GM18870 (cell line): ENCODE results near the gene EML4.
"Not testable (repeated sequence)": the region's sequence is repeated elsewhere in the genome, so short reads cannot be mapped to it uniquely, and the experiment has no call there.

Experiments used
- ATAC-seq: cut with Tn5 transposase; IDR thresholded peaks from one replicate; pipeline ENCODE4 v1.9.1; 2021; ENCODE audit warnings: moderate library complexity; ENCODE audit not compliant: unreplicated experiment

Gene EML4

GRCh38 chr2:42169100-42169873 is at the start of gene EML4:
EML4 (plus strand) TSS chr2:42169353; CDS start chr2:42169612, 259 bp downstream.
- ATAC-seq = peak; percentile 69

GRCh38 chr2:42123426-42123825 is 45.7 kb upstream of the EML4 start:
- no peak for ATAC-seq

- ATAC-seq = peak; percentile 70
These were observed 45.0 kb upstream of the EML4 start for GRCh38 chr2:42124011-42124785.

- no peak for ATAC-seq
These were observed 43.1 kb upstream of the EML4 start for GRCh38 chr2:42125841-42126594.

GRCh38 chr2:42126873-42127272 is 42.3 kb upstream of the EML4 start:
- not testable (repeated sequence) for ATAC-seq

GRCh38 chr2:42127425-42128424 is 41.4 kb upstream of the EML4 start:
- peak; percentile 59 for ATAC-seq

GRCh38 chr2:42128721-42129486 is 40.2 kb upstream of the EML4 start:
- peak; percentile 29 for ATAC-seq

- ATAC-seq = no peak
These were observed 39.7 kb upstream of the EML4 start for GRCh38 chr2:42129487-42129852.

- no peak for ATAC-seq
These were observed 39.2 kb upstream of the EML4 start for GRCh38 chr2:42129947-42130346.

- ATAC-seq = not testable (repeated sequence)
These were observed 38.3 kb upstream of the EML4 start for GRCh38 chr2:42130858-42131257.

GRCh38 chr2:42132191-42132965 is 36.8 kb upstream of the EML4 start:
- ATAC-seq = no peak

- peak; percentile 75 for ATAC-seq
These were observed 36.0 kb upstream of the EML4 start for GRCh38 chr2:42132966-42133641.

GRCh38 chr2:42133771-42134195 is 35.4 kb upstream of the EML4 start:
- no peak for ATAC-seq

GRCh38 chr2:42134401-42134932 is 34.7 kb upstream of the EML4 start:
- not testable (repeated sequence) for ATAC-seq

GRCh38 chr2:42135381-42136312 is 33.5 kb upstream of the EML4 start:
- ATAC-seq = no peak

- ATAC-seq = no peak
These were observed 32.4 kb upstream of the EML4 start for GRCh38 chr2:42136782-42137124.
